Retinal pigment epithelial cell (primary cell): ENCODE measurements around the gene CFAP107.

Experiments
- DNase-seq: peaks from one replicate; pipeline ENCODE4 v3.0.0-alpha.2; 2010; ENCODE audit warnings: low read depth
- H3K4me3 ChIP-seq: 2 replicates; pipeline ENCODE4 v1.5.1; 2011; ENCODE audit warnings: mild to moderate bottlenecking, low read length, control low read depth, moderate library complexity
- CTCF ChIP-seq: conservative IDR thresholded peaks from 2 replicates; pipeline ENCODE4 v1.5.1; 2011; ENCODE audit warnings: low read depth, low read length, control low read depth, inconsistent platforms

The CFAP107 gene

GRCh38 chr1:12809933-12810332 lies 63.9 kb downstream of the CFAP107 start:
- H3K4me3 ChIP-seq = no peak overlapping the region
- no peak for TF ChIP-seq CTCF
- DNase-seq = no peak

GRCh38 chr1:12810691-12811408 lies 64.8 kb downstream of the CFAP107 start:
- H3K4me3 ChIP-seq = no peak overlapping the region
- TF ChIP-seq CTCF = no peak
- DNase-seq = no peak

GRCh38 chr1:12811409-12811784 lies 65.4 kb downstream of the CFAP107 start:
- DNase-seq = no peak
- TF ChIP-seq CTCF = no peak
- no peak overlapping the region for H3K4me3 ChIP-seq
